Adrenal gland (tissue), 12 donors: ENCODE data around the gene PLAC8. TPM values are rescaled to one million over a fixed set of nuclear protein-coding genes. Genes with fewer than 3 reads are reported as not detected.
A peak's percentile ranks its signal among the peaks of the same experiment; 100 is the strongest.
"Not testable (repeated sequence)": the region's sequence is repeated elsewhere in the genome, so short reads cannot be mapped to it uniquely, and the experiment has no call there.

Experiments used
- DNase-seq, 7 donors: peaks; one replicate each; pipeline ENCODE4 v3.0.0-alpha.2; 2019 to 2020
- H3K27ac ChIP-seq, 5 donors: fragments of 200-600 bp; sonication (generic) in 4 of 5; 1 replicate in 3 of 5; 2 replicates in 2 of 5; pipeline versions ENCODE4 v1.5.1 to v1.8.0; 2016 to 2020; ENCODE audit warnings: mild to moderate bottlenecking in 1 of 5
- H3K27me3 ChIP-seq: fragments of 200-600 bp; 2 replicates; pipeline ENCODE4 v1.8.0; 2021
- H3K36me3 ChIP-seq, 2 donors: fragments of 200-600 bp; replicated peaks in 1 of 2; 1 replicate in 1 of 2; 2 replicates in 1 of 2; pipeline versions ENCODE4 v1.5.1 to v1.8.0; 2018 to 2022
- H3K4me1 ChIP-seq, 2 donors: fragments of 200-600 bp; replicated peaks in 1 of 2; 1 replicate in 1 of 2; 2 replicates in 1 of 2; pipeline versions ENCODE4 v1.5.1 to v1.8.0; 2018 to 2021
- H3K4me3 ChIP-seq, 4 donors: fragments of 200-600 bp; sonication (generic) in 3 of 4; one replicate each; pipeline ENCODE4 v1.5.1; 2016 to 2018
- H3K9me3 ChIP-seq, 3 donors: fragments of 200-600 bp; sonication (generic) in 1 of 3; replicated peaks in 1 of 3; 1 replicate in 2 of 3; 2 replicates in 1 of 3; pipeline versions ENCODE4 v1.5.1 to v1.8.0; 2016 to 2021
- CTCF ChIP-seq, 6 experiments: fragments of 450-650 bp in 4 of 6; fragments of 200-600 bp in 2 of 6; sonication (generic) in 1 of 6; IDR thresholded peaks; 1 replicate in 5 of 6; 2 replicates in 1 of 6; pipeline versions ENCODE4 v1.5.1 to v1.8.0; 2016 to 2021; ENCODE audit warnings: antibody characterized with exemption in 6 of 6, mild to moderate bottlenecking in 2 of 6, moderate library complexity in 1 of 6
- POLR2A ChIP-seq, 2 donors: fragments of 450-650 bp; IDR thresholded peaks; one replicate each; pipeline ENCODE4 v1.6.1; 2017; ENCODE audit warnings: antibody characterized with exemption in 2 of 2, mild to moderate bottlenecking in 2 of 2, moderate library complexity in 1 of 2
- WGBS, 4 donors: extraction: QIAGEN DNeasy Blood & Tissue Kit in 2 of 4; methylation state at CpG; one replicate each; pipeline versions ENCODE4 v1.1.5 to v1.1.7; 2013 to 2017; 5-methylcytosine and 5-hydroxymethylcytosine counted together
- intact Hi-C, 2 donors: fragments of 100-400 bp; cut with DNase I; formaldehyde crosslinking; loops; one replicate each; pipeline versions ENCODE4 v1.14.1 to v1.15.0; 2022 to 2023
- polyA plus RNA-seq, 3 donors: library from polyadenylated mRNA; stranded (reverse); fragments of 200-250 nt in 2 of 3; fragments of 350-450 nt in 1 of 3; fragmentation: Illumina TruSeq in 1 of 3; extraction: RNeasy Lipid Tissue Mini Kit (QIAGEN cat#74804) in 1 of 3; gene quantifications; one replicate each; pipeline ENCODE4 v1.2.3, GENCODE V29; 2013 to 2014
- total RNA-seq, 9 donors: library from RNA; depleted of rRNA in 4 of 9; stranded (reverse); fragments of >200 nt in 4 of 9; fragments of 120-200 nt in 1 of 9; fragmentation: NEBNext Ultra II Directional in 1 of 9; extraction: Animal tissue kit (Norgen Biotek cat#: 25700) in 1 of 9; gene quantifications; one replicate each; pipeline versions ENCODE4 v1.1.0 to v1.2.4, GENCODE V29; 2013 to 2023
- donor health status: healthy with polysubstance abuse.
- donor health status: Bipolar disorder and iron deficiency.
- donor health status: DM: yes; HTN: yes; CAD: no.
- donor health status: DM: no; HTN: no; CAD: no.
- donor health status: DM: no; HTN: no; CAD: no.
- donor health status: DM: yes; HTN: yes; CAD: no.

PLAC8 gene
- total and polyA plus RNA-seq, 12 donors, result 1.4 to 14.4 (median 2.9) TPM; not detected in 1

- peak in 4 of 7 donors; percentile 22 to 59 (median 37) for DNase-seq
- intact Hi-C loops, result no loop called here
- peak overlapping the region in 3 of 5 donors; percentile 52 to 70 (median 59) for H3K27ac ChIP-seq
These were observed 70.6 kb downstream of the PLAC8 start for GRCh38 chr4:83043801-83044407.

DNA sequence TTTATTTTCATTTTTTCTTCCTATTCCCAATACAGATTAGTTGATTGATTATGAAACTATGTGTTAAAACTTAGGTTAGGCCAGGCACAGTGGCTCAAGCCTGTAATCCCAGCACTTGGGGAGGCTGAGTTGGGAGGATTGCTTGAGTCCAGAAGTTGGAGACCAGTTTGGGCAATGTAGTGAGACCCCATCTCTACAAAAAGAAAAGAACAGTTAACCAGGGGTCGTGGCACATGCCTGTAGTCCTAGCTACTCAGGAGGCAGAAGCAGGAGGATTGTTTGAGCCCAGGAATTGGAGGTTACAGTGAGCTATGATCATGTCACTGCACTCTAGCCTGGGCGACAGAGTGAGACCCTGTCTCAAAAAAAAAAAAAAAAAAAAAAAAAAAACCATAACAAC is 71.4 kb downstream of the PLAC8 start:
- H3K27me3 ChIP-seq, H3K4me3 ChIP-seq, H3K27ac ChIP-seq, H3K9me3 ChIP-seq, DNase-seq, intact Hi-C loops, H3K36me3 ChIP-seq: not testable (repeated sequence)
- peaks cover 6 to 20% of the 10 kb centered on the region in 2 donors for H3K4me1 ChIP-seq
- 79 to 97% (median 90%) methylated on average over 2 of the region's 2 CpGs for WGBS, 4 donors

More at GRCh38 chr4:83043801-83044407, 70.6 kb downstream of the PLAC8 start:
- no peak for TF ChIP-seq CTCF (IDR thresholded peaks at IDR 0.05)
- no peak for TF ChIP-seq POLR2A (IDR thresholded peaks at IDR 0.05)
- Histone ChIP-seq H3K36me3 (no peaks in the 10 kb centered on the region), H3K4me3 (no peak overlapping the region), H3K9me3 (no peaks in the 10 kb centered on the region), H3K4me1 (peaks cover 6 to 20% of the 10 kb centered on the region in 2 donors), H3K27me3 (no peaks in the 10 kb centered on the region)
- 75 to 82% (median 79%) methylated on average over 14 of the region's 14 CpGs for WGBS, 4 donors

GRCh38 chr4:83040269-83040668 is 74.3 kb downstream of the PLAC8 start:
- Histone ChIP-seq H3K36me3 (no peaks in the 10 kb centered on the region), H3K4me1 (peaks cover 6 to 33% of the 10 kb centered on the region in 2 donors), H3K9me3 (no peaks in the 10 kb centered on the region), H3K27ac (no peak overlapping the region), H3K27me3 (no peaks in the 10 kb centered on the region), H3K4me3 (no peak overlapping the region)
- 85 to 90% (median 89%) methylated on average over 3 of the region's 3 CpGs for WGBS, 4 donors
- intact Hi-C loops, result no loop called here
- DNase-seq, result no peak
- TF ChIP-seq POLR2A (IDR thresholded peaks at IDR 0.05), result no peak
- TF ChIP-seq CTCF (IDR thresholded peaks at IDR 0.05), result no peak

Other genes with a start within 250 kb of the PLAC8 start
- 100 to 1,000 TPM; 137 to 276 (median 204) TPM for gene SEC31A, start 223.6 kb downstream of the PLAC8 start, total RNA-seq
- 100 to 1,000 TPM; 182 to 355 (median 220) TPM for gene SEC31A, start 223.6 kb downstream of the PLAC8 start, polyA plus RNA-seq
- gene THAP9, start 214.0 kb downstream of the PLAC8 start, total RNA-seq, result 10 to 100 TPM in 1 of 9 donors, 1 to 10 TPM in 8; 2.2 to 12.3 (median 3.7) TPM
- 1 to 10 TPM; 2.8 to 5.0 (median 4.7) TPM for gene THAP9, start 214.0 kb downstream of the PLAC8 start, polyA plus RNA-seq
- gene LIN54, start 103.9 kb downstream of the PLAC8 start, total RNA-seq, result 10 to 100 TPM in 5 of 9 donors, 1 to 10 TPM in 4; 6.8 to 18.2 (median 10.4) TPM
- gene LIN54, start 103.9 kb downstream of the PLAC8 start, polyA plus RNA-seq, result 10 to 100 TPM in 1 of 3 donors, 1 to 10 TPM in 2; 1.4 to 11.0 (median 2.0) TPM
- gene COPS4, start 79.5 kb downstream of the PLAC8 start, total RNA-seq, result 10 to 100 TPM; 36.5 to 89.4 (median 46.1) TPM
- gene COPS4, start 79.5 kb downstream of the PLAC8 start, polyA plus RNA-seq, result 100 to 1,000 TPM in 1 of 3 donors, 10 to 100 TPM in 2; 13.4 to 110 (median 18.4) TPM
- gene COQ2, start 170.1 kb upstream of the PLAC8 start, total RNA-seq, result 10 to 100 TPM; 25.3 to 73.9 (median 32.4) TPM
- gene COQ2, start 170.1 kb upstream of the PLAC8 start, polyA plus RNA-seq, result 10 to 100 TPM; 10.5 to 35.0 (median 19.4) TPM
- 10 to 100 TPM in 1 of 9 donors, 1 to 10 TPM in 7, under 1 TPM in 1; 0.44 to 12.3 (median 7.1) TPM for gene HPSE, start 220.1 kb upstream of the PLAC8 start, total RNA-seq
- 1 to 10 TPM in 2 of 3 donors, under 1 TPM in 1; 0.64 to 2.6 (median 2.0) TPM for gene HPSE, start 220.1 kb upstream of the PLAC8 start, polyA plus RNA-seq